Parathyroid adenoma (tissue), 2 donors: Measurements from ENCODE around the gene CUX1.

Source experiments
- H2AFZ ChIP-seq: fragments of 300-600 bp; sonication (generic); one replicate; pipeline ENCODE4 v1.7.0; 2017; ENCODE audit warnings: antibody characterized with exemption, mild to moderate bottlenecking
- H3K27ac ChIP-seq: fragments of 300-600 bp; sonication (generic); one replicate; pipeline ENCODE4 v1.7.0; 2017
- H3K27me3 ChIP-seq: fragments of 300-600 bp; sonication (generic); one replicate; pipeline ENCODE4 v1.7.0; 2017; ENCODE audit warnings: low read length; ENCODE audit not compliant: control insufficient read depth, insufficient read depth
- H3K36me3 ChIP-seq: fragments of 300-600 bp; sonication (generic); one replicate; pipeline ENCODE4 v1.7.0; 2017; ENCODE audit warnings: low read length; ENCODE audit not compliant: control insufficient read depth, insufficient read depth
- H3K4me1 ChIP-seq: fragments of 300-600 bp; sonication (generic); one replicate; pipeline ENCODE4 v1.7.0; 2017; ENCODE audit warnings: control low read depth
- H3K4me2 ChIP-seq: fragments of 300-600 bp; sonication (generic); one replicate; pipeline ENCODE4 v1.7.0; 2017; ENCODE audit warnings: low read length
- H3K4me3 ChIP-seq: fragments of 300-600 bp; sonication (generic); one replicate; pipeline ENCODE4 v1.7.0; 2017; ENCODE audit warnings: low read depth, low read length
- H3K79me2 ChIP-seq: fragments of 300-600 bp; sonication (generic); one replicate; pipeline ENCODE4 v1.7.0; 2017; ENCODE audit warnings: control low read depth
- H3K9ac ChIP-seq: fragments of 300-600 bp; sonication (generic); one replicate; pipeline ENCODE4 v1.7.0; 2017; ENCODE audit warnings: mild to moderate bottlenecking
- H3K9me3 ChIP-seq: fragments of 300-600 bp; sonication (generic); one replicate; pipeline ENCODE4 v1.7.0; 2017; ENCODE audit warnings: low read length; ENCODE audit not compliant: control insufficient read depth
- TF ChIP-seq, protein P1 (sequence below): fragments of 300-600 bp; sonication (generic); IDR thresholded peaks from one replicate; pipeline ENCODE4 v1.7.0; 2017; ENCODE audit warnings: antibody characterized with exemption, mild to moderate bottlenecking
- donor health status: primary hyperparathyroidism.

CUX1 gene

GRCh38 chr7:101904019-101904418 lies 86.6 kb downstream of the CUX1 start:
- Histone ChIP-seq H3K9me3 (no peaks in the 10 kb centered on the region), H3K4me3 (no peak overlapping the region), H3K9ac (no peak overlapping the region), H3K4me1 (no peaks in the 10 kb centered on the region), H3K4me2 (no peak overlapping the region), H3K36me3 (no peaks in the 10 kb centered on the region), H3K27me3 (no peaks in the 10 kb centered on the region), H2AFZ (no peak overlapping the region), H3K79me2 (peaks cover 47% of the 10 kb centered on the region), H3K27ac (no peak overlapping the region)
- TF ChIP-seq, protein P1, sequence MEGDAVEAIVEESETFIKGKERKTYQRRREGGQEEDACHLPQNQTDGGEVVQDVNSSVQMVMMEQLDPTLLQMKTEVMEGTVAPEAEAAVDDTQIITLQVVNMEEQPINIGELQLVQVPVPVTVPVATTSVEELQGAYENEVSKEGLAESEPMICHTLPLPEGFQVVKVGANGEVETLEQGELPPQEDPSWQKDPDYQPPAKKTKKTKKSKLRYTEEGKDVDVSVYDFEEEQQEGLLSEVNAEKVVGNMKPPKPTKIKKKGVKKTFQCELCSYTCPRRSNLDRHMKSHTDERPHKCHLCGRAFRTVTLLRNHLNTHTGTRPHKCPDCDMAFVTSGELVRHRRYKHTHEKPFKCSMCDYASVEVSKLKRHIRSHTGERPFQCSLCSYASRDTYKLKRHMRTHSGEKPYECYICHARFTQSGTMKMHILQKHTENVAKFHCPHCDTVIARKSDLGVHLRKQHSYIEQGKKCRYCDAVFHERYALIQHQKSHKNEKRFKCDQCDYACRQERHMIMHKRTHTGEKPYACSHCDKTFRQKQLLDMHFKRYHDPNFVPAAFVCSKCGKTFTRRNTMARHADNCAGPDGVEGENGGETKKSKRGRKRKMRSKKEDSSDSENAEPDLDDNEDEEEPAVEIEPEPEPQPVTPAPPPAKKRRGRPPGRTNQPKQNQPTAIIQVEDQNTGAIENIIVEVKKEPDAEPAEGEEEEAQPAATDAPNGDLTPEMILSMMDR = no peak

DNA sequence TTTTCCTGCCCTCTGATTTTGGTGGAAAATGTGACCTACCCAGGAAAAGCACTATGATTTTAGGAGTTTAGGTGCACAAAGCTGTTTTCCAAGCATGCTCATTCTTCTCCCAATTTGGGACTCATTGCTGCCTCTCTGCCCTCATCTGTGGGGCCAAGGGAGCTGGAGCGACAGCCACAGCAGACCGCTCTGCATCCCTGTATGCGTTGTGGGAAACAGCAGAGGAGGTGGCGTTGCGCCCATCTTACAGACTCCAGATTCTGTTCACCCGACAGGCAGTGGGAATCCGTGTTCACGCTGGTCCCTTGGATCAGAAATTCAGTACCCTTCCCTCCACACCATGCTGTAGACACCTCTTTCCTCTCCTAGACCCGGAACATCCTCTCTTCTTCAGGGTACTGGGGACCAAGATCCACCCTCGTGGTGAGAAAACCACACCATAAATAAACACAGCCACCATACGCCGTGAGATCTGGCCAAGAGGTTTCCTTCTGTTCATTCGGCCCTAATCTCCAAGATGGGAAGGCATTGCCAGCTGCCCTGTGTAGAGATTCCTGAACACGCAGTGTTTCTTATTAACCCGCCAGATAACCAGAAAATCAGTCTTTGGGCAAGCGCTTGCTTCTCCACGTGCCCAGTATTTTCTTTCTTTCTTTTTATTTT lies 87.9 kb downstream of the CUX1 start:
- no peak overlapping the region for H3K27ac ChIP-seq
- H3K9ac ChIP-seq = no peak overlapping the region
- no peak overlapping the region for H3K4me3 ChIP-seq
- H3K4me2 ChIP-seq = no peak overlapping the region
- H3K9me3 ChIP-seq = no peaks in the 10 kb centered on the region
- no peaks in the 10 kb centered on the region for H3K27me3 ChIP-seq
- H3K79me2 ChIP-seq = peaks cover 41% of the 10 kb centered on the region
- no peak overlapping the region for H2AFZ ChIP-seq
- TF ChIP-seq, protein P1 = no peak
- no peaks in the 10 kb centered on the region for H3K4me1 ChIP-seq
- no peaks in the 10 kb centered on the region for H3K36me3 ChIP-seq

- Histone ChIP-seq H2AFZ (no peak overlapping the region), H3K27ac (no peak overlapping the region)
Measured at GRCh38 chr7:101906291-101907240, 89.1 kb downstream of the CUX1 start.

GRCh38 chr7:101910991-101911799 lies 93.8 kb downstream of the CUX1 start:
- Histone ChIP-seq H3K79me2 (peaks cover 19% of the 10 kb centered on the region), H3K4me1 (peaks cover 28% of the 10 kb centered on the region), H3K9ac (no peak overlapping the region), H2AFZ (no peak overlapping the region), H3K4me2 (peak overlapping the region; percentile 42), H3K27ac (peak overlapping the region; percentile 82), H3K9me3 (no peaks in the 10 kb centered on the region), H3K36me3 (no peaks in the 10 kb centered on the region), H3K4me3 (no peak overlapping the region), H3K27me3 (no peaks in the 10 kb centered on the region)
- TF ChIP-seq, protein P1 = no peak

More at GRCh38 chr7:101906291-101907240, 89.1 kb downstream of the CUX1 start:
- H3K79me2 ChIP-seq = peaks cover 34% of the 10 kb centered on the region
- H3K9me3 ChIP-seq = no peaks in the 10 kb centered on the region
- no peak overlapping the region for H3K4me3 ChIP-seq
- H3K9ac ChIP-seq = no peak overlapping the region
- H3K27me3 ChIP-seq = no peaks in the 10 kb centered on the region
- H3K4me1 ChIP-seq = peaks cover 8% of the 10 kb centered on the region
- H3K4me2 ChIP-seq = no peak overlapping the region
- no peaks in the 10 kb centered on the region for H3K36me3 ChIP-seq
- TF ChIP-seq, protein P1 = no peak
